Stimulated activated CD4-positive, alpha-beta T cell treated with anti-CD3 and anti-CD28 coated beads, TNF-alpha, amount 100 ng/mL, for 24 hours (primary cell): ENCODE data around the gene UBFD1.
"Not testable (repeated sequence)": the region's sequence is repeated elsewhere in the genome, so short reads cannot be mapped to it uniquely, and the experiment has no call there.

Experiments used
- DNase-seq, 3 experiments: peaks; one replicate each; pipeline ENCODE4 v3.0.0-alpha.2; 2020; ENCODE audit warnings: low read depth in 3 of 3

Gene UBFD1

DNA sequence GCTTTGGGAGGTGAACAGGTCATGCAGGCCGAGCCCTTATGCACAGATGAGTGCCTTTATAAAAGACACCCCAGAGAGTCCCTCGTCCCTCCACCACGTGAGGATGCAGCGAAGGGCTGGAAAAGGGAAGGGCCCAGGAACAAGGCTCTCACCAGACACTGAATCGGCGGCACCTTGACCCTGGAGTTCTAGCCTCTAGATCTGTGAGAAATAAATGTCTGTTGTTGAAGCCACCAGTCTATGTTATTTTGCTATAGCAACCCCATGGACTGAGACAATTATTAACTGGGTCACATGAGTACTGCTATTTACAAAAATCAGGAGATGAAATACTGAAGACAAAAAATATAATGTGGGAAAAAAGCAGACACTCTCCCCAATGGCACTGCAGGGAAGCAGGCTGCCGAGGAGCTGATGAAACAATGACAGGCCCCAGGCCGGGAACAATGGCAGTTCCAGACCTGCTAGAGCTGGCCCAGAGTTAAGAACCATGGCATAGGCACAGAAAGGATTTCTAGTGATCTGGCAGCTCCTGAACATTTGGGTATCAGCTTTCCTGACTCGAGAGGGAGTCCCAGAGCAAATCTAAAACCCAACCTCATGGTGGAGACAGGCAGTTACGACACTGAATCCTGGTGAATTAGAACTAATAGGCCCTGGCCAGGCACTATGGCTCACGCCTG is 29.4 kb upstream of the UBFD1 start:
- no peak for DNase-seq

DNA sequence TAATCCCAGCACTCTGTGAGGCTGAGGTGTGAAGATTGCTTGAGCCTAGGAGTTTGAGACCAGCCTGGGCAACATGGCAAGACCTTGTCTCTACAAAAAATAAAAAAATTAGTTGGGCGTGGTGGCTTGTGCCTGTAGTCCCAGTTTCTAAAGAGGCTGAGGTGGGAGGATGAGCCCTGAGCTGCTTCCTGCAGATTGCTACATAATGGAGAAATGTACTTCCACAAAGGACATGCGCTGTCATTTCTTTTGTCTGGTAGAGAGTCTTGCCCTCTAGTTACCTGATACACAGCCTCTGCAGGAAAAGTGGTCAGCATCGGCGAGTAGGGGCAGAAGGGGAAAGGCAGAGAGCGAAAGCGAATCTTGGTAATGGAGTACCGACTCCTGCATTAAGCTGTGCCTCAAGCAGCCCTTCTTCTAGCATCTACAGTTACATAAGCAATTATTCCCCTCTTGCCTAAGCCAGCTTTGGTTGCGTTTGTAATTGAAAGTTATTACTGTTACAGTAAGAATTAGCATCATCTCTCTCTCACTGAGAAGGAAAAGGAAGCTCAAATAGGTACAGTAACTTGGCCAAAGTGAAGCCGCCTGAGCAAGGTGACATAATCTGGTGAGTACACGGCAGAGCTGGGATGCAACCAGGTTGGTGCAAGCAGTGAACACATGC is 28.8 kb upstream of the UBFD1 start:
- no peak for DNase-seq

- DNase-seq: no peak
Measured at GRCh38 chr16:23530062-23530461, 27.5 kb upstream of the UBFD1 start.

DNA sequence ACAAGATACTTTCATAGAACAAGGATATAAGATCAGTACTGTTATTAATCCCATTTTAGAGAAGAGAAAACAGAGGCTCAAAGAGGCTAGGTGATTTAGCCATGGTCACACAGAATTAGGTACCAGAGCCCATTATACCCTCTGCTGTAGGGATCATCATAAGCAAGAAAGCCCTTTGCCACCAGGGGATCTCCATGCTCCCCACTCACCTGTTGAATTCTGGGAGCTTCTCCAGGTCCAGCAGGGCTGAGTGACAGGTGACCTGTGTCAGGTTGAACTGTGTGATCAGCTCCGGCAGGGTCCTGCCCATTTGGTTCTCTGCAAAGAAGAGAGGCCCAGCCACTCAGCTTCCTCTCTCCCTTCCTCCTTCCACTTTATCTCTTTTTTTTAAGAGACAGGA is 25.1 kb upstream of the UBFD1 start:
- DNase-seq: no peak

- DNase-seq: no peak
Measured at GRCh38 chr16:23534868-23535860, 22.4 kb upstream of the UBFD1 start.

GRCh38 chr16:23535901-23536300 is 21.6 kb upstream of the UBFD1 start:
- DNase-seq: no peak

DNA sequence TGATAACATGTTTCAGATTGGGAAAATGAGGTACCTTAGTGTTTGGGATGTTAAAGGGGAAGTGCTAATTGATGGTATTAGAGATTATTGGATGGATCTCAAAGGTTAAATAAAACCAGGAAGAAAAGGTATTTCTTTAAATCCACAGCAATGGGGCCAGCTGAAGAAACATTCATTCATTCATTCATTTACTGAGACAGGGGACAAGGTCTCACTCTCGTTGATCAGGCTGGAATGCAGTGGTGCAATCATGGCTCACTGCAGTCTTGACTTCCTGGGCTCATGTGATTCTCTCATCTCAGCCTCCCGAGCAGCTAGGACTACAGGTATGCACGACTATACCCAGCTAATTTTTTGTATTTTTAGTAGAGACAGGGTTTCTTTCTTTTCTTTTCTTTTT is 20.1 kb upstream of the UBFD1 start:
- DNase-seq: no peak

DNA sequence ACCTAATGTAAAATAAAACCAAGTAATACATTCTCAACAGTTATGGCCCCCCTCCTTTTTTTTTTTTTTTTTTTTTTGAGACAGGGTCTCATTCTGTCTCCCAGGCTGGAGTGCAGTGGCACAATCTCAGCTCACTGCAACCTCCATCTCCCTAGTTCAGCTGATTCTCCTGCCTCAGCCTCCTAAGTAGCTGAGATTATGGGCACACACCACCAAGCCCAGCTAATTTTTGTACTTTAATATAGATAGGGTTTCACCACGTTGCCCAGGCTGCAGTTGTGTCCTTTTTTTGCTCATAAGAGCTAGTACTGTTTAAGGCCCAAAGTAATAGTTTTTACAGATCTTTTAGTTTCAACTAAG is 18.6 kb upstream of the UBFD1 start:
- DNase-seq: no peak

DNA sequence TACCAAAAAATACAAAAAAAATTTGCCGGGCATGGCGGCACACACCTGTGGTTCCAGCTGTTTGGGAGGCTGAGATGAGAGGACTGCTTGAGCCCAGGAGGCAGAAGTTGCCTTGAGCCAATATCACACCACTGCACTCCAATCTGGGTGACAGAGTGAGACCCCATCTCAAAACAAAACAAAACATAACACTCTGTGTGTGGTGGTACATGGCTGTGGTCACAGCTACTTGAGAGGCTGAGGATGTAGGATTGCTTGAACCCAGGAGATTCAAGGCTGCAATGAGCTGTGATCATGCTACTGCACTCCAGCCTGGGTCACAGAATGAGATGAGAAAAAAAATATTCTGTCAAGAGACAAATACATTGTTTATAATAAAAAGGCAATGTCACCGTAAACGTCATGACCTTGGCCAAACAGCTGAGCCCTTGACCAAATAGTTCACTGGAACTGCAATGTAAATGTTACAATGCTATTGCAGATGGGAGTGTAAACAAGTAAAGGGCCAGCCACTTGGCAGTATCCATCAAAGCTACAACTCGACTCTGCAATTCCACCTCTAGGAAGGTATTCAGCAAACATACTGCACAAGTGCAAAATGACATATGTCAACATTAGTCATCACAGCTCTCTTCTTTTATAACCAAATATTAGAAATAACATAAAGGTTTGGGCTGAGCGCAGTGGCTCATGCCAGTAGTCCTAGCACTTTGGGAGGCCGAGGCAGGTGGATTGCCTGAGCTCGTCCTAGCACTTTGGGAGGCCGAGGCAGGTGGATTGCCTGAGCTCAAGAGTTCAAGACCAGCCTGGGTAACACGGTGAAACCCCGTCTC is 17.3 kb upstream of the UBFD1 start:
- DNase-seq: no peak

GRCh38 chr16:23540817-23541178 is 16.7 kb upstream of the UBFD1 start:
- not testable (repeated sequence) for DNase-seq

DNA sequence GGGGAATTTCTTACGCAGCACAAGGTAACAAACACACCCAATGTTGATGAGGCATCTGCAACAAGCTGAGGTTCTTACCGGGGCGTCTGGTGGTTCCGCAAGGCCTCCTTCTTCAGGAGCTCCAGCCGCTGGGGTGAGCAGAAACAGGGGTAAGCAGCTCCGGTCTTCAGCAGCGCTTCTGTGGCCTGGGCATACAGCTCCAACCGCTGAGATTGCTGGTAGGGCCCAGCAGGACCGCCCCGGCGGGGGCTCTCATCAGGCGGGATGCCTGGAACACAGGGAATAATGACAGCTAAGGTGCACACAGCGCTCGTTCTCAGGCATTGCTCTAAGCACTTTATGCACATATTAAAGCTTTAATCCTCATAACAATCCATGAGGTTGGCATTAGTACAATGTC is 13.1 kb upstream of the UBFD1 start:
- DNase-seq: no peak

- no peak for DNase-seq
Measured at GRCh38 chr16:23549938-23550337, 7.6 kb upstream of the UBFD1 start.

DNA sequence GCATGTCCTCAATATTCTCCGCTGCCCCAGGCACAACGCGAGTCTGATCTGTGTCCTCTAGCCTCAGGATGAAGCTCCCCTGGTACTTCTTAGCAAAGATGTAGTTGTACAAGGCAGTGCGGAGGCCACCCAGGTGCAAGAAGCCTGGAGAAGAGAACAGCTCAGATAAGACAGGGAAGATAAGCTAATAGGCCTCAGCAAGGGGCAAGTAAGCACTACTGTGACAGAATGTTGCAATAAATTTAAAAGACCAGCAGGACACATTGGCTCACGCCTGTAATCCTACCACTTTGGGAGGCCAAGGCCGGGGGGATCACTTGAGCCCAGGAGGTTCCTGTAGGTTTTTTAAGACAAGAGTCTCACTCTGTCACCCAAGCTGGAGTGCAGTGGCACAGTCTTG is 5.4 kb upstream of the UBFD1 start:
- DNase-seq: no peak

DNA sequence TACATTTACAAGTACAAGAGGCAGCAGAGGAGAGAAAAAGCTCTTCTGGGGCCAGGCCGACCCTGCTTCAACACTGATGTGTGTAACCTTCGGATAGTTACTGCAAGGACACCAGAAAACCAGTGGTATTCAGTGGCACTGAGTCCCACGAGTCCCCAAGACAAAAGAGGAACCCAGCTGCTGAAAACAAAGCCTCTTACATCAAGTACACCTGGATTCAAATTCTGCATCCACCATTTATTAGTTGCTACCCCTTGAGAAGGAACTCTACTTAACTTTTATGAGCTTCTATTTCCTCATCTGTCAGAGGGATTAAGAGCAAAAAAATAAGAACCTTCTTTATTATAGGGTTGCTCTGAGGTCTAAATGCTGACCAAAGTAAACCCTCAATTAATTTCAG is 3.0 kb upstream of the UBFD1 start:
- no peak for DNase-seq

GRCh38 chr16:23557779-23558702 is 514 bp downstream of the UBFD1 start:
- DNase-seq: peak in 1 of 3 experiments; percentile 5

- no peak for DNase-seq
Measured at GRCh38 chr16:23561586-23561985, 4.1 kb downstream of the UBFD1 start.

DNA sequence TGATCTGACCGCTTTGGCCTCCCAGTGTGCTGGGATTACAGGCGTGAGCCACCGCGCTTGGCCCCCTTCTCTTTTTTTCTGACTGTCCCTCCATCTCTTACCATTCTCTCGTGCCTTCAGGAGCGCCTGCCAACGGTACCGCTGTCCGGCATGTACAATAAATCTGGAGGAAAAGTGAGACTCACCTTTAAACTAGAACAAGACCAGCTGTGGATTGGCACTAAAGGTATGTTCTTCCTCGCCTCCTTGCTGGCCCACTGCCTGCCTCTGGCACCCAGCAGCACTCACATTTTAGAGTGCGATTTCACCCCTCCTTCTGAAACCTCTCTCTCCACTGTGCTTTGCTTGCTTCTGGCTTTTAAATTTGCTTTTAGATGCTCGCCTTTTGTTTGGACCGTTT is 5.0 kb downstream of the UBFD1 start:
- no peak for DNase-seq

GRCh38 chr16:23563186-23563585 is 5.7 kb downstream of the UBFD1 start:
- DNase-seq: no peak

- DNase-seq: no peak
Measured at GRCh38 chr16:23564575-23565363, 7.2 kb downstream of the UBFD1 start.

DNA sequence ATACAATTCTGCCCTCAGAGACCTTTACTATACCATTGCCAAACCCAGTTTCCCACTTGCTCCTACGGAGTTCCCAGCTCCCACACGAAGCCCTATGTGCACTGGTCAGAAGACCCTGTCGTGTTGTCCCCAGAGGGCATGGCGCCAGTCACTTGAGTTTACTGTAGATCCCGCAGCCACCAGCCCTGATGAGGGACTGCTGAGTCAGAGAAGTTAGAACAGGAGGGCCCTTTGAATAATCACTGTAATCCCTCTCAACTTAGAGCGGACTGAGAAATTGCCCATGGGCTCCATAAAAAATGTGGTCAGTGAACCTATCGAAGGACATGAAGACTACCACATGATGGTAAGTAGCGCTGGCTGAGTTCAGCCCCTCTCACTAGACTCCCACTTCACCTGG is 9.2 kb downstream of the UBFD1 start:
- DNase-seq: no peak
